Astrocyte (in vitro differentiated cells and primary cell): ENCODE measurements around the gene TMC8.

Source experiments
- EZH2 ChIP-seq: IDR thresholded peaks from 2 replicates; pipeline ENCODE4 v1.6.1; 2012; ENCODE audit warnings: mild to moderate bottlenecking, low read length, inconsistent platforms; ENCODE audit not compliant: insufficient read depth
- TF ChIP-seq, protein P1 (sequence below): IDR thresholded peaks from 2 replicates; pipeline ENCODE4 v1.5.1; 2011; ENCODE audit warnings: low read depth, mild to moderate bottlenecking, inconsistent platforms, low read length, moderate library complexity; ENCODE audit not compliant: insufficient read depth

DNA sequence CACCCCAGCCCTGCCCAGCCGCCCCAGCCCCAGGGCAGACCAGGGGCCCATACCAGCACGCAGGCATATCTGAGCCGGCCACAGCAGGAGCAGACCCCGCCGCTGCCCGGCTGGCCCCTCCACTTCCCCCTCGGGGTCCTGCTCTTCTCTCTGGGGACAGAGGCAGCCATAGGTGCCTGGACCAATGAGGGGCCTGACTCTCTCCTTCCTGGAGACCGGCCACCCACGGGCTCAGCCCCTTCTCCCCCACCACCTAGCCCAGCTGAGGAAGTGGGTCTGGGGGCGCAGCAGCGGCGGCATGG lies 5.8 kb upstream of the TMC8 start:
- TF ChIP-seq EZH2, result no peak
- TF ChIP-seq, protein P1, sequence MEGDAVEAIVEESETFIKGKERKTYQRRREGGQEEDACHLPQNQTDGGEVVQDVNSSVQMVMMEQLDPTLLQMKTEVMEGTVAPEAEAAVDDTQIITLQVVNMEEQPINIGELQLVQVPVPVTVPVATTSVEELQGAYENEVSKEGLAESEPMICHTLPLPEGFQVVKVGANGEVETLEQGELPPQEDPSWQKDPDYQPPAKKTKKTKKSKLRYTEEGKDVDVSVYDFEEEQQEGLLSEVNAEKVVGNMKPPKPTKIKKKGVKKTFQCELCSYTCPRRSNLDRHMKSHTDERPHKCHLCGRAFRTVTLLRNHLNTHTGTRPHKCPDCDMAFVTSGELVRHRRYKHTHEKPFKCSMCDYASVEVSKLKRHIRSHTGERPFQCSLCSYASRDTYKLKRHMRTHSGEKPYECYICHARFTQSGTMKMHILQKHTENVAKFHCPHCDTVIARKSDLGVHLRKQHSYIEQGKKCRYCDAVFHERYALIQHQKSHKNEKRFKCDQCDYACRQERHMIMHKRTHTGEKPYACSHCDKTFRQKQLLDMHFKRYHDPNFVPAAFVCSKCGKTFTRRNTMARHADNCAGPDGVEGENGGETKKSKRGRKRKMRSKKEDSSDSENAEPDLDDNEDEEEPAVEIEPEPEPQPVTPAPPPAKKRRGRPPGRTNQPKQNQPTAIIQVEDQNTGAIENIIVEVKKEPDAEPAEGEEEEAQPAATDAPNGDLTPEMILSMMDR, result no peak
